ENCODE data around the gene MRRF. TPM values are rescaled to one million over a fixed set of nuclear protein-coding genes. Genes with fewer than 3 reads are reported as not detected.

The MRRF gene
- total and polyA plus RNA-seq, 2 of the 4 experiments (the other 2 are of a cell fraction) = 32.1 to 38.0 TPM

DNA sequence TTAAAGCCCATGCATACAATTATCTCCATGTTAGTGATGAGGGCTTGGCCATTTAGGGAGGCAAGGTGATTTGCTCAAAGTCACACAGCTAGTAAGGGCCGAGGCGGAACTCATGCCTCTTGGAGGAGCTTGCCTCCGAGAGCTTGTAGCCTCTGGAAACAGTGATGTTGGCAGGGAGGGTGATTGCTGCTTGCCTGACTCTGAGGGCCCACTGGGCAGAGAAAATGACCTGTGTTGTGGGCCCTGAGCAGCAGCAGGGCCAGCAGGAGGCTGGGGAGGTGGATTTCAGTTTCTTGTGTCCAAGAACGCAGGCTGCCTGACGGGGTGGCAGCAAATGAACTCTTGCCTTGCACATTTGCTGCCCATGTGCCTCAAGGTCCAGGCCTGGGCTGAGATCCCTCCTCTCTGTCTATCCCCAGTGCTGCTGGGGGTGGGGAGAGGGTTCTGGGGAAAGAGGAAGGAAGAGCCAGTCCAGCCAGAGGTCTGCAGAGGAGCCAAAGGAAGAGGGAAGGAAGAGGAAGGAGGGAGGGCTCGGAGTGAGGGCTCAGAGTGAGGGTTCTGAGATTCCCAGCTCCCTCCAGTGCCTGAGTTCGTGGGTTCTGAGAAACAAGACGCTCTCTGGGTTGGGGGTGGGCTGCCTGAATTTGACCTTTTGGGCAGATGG lies 90.0 kb downstream of the MRRF start:
- dilution Hi-C loops (cut with HindIII; ENCODE audit: low sequenced_read_pairs, unreplicated experiment) = no loop called here

More for the DNA sequence above, 90.0 kb downstream of the MRRF start:
- H4K91ac ChIP-seq (ENCODE audit: insufficient read depth, low read depth, low read length) = no peak overlapping the region
- H3K56ac ChIP-seq (ENCODE audit: extremely low read depth, insufficient read depth, low read length) = no peak overlapping the region
- H3K18ac ChIP-seq (ENCODE audit: low read depth, low read length) = no peak overlapping the region
- no peaks in the 10 kb centered on the region for H3K9me3 ChIP-seq (ENCODE audit: control insufficient read depth, insufficient read depth, low read length)
- no peak overlapping the region for H3K14ac ChIP-seq (replicated peaks; ENCODE audit: low read depth, low read length)
- H3K9ac ChIP-seq (ENCODE audit: low read depth, low read length) = no peak overlapping the region
- ATAC-seq (ENCODE audit: low read depth) = no peak
- CTCF ChIA-PET = interaction anchor here (1.4 kb wide), 1 partner anchor 99 kb away, joined by 4 read pairs; no protein-coding TSS in a partner anchor
- no peak overlapping the region for H4K5ac ChIP-seq (ENCODE audit: low read depth, low read length)
- peak overlapping the region; percentile 26; the same call in 1 of the 2 replicates for H3K4ac ChIP-seq (ENCODE audit: low read depth, low read length)
- peak overlapping the region; percentile 0; the same call in 1 of the 2 replicates for H2BK120ac ChIP-seq (ENCODE audit: low read depth, low read length)
- no TSS peak for BruUV-seq (replicated peaks)
- no peaks in the 10 kb centered on the region for H3K36me3 ChIP-seq (ENCODE audit: control insufficient read depth, insufficient read depth, low read length)
- H4K20me1 ChIP-seq (ENCODE audit: insufficient read depth, low read length) = no peaks in the 10 kb centered on the region
- H2BK5ac ChIP-seq (ENCODE audit: low read depth, low read length, poor library complexity, severe bottlenecking) = no peak overlapping the region
- no peak overlapping the region for H3K4me3 ChIP-seq (ENCODE audit: insufficient read depth, low read depth, low read length)
- H3K23ac ChIP-seq (ENCODE audit: low read depth, low read length) = no peak overlapping the region
- H2BK20ac ChIP-seq (ENCODE audit: low read depth, low read length) = no peak overlapping the region
- H3K79me1 ChIP-seq (ENCODE audit: low read depth in 1 of 2, low read length in 2 of 2) = no peaks in the 10 kb centered on the region
- intact Hi-C loops (cut with micrococcal nuclease) = no loop called here
- H3K27me3 ChIP-seq (ENCODE audit: control insufficient read depth, insufficient read depth, low read length) = no peaks in the 10 kb centered on the region
- POLR2A ChIA-PET (ENCODE audit: unreplicated experiment) = no interaction called here
- no peak overlapping the region for H3K4me2 ChIP-seq (ENCODE audit: low read depth, low read length)
- no peak overlapping the region for H2AFZ ChIP-seq (replicated peaks; ENCODE audit: low read length, poor library complexity)
- no peak overlapping the region; the same call in 2 of the 3 replicates for H2BK15ac ChIP-seq (ENCODE audit: low read depth, low read length)
- H2AK9ac ChIP-seq (replicated peaks; ENCODE audit: low read depth, low read length, poor library complexity) = no peak overlapping the region
- no peaks in the 10 kb centered on the region for H3K9me1 ChIP-seq (ENCODE audit: insufficient read depth, low read length)
- DNase-seq = no peak
- no peak overlapping the region for H4K8ac ChIP-seq (ENCODE audit: low read depth in 2 of 2, low read length in 2 of 2)
- H2AK5ac ChIP-seq (ENCODE audit: low read depth, low read length) = 0 out of 2 replicates have a peak overlapping the region, but pooled peaks have one; percentile 24
- 83% methylated on average over 2 of the region's 8 CpGs; no CpG with 5 or more reads in 1 of the 2 experiments for WGBS, 2 experiments (ENCODE audit: extremely low coverage in 2 of 2, insufficient read length in 1 of 2)
- TF ChIP-seq, protein P1, sequence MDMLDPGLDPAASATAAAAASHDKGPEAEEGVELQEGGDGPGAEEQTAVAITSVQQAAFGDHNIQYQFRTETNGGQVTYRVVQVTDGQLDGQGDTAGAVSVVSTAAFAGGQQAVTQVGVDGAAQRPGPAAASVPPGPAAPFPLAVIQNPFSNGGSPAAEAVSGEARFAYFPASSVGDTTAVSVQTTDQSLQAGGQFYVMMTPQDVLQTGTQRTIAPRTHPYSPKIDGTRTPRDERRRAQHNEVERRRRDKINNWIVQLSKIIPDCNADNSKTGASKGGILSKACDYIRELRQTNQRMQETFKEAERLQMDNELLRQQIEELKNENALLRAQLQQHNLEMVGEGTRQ (IDR thresholded peaks at IDR 0.05; ENCODE audit: low read depth, low read length) = no peak
- TF ChIP-seq BHLHE40 (IDR thresholded peaks at IDR 0.05; ENCODE audit: low read depth, low read length) (no peak), MXI1 (IDR thresholded peaks at IDR 0.05; ENCODE audit: borderline replicate concordance, low read depth, low read length) (no peak), MAFK (IDR thresholded peaks at IDR 0.05; ENCODE audit: low read depth, low read length) (no peak), NFE2L2 (IDR thresholded peaks at IDR 0.05; ENCODE audit: low read depth, low read length) (no peak), MAZ (IDR thresholded peaks at IDR 0.05; ENCODE audit: borderline replicate concordance, low read depth, low read length) (no peak), RCOR1 (IDR thresholded peaks at IDR 0.05; ENCODE audit: insufficient replicate concordance, low read length) (no peak), RFX5 (IDR thresholded peaks at IDR 0.05; ENCODE audit: low read depth, low read length) (no peak), POLR2A (IDR thresholded peaks at IDR 0.05; ENCODE audit: low read depth, low read length) (no peak), CEBPB (IDR thresholded peaks at IDR 0.05; ENCODE audit: low read depth, low read length) (no peak), CHD1 (IDR thresholded peaks at IDR 0.05; ENCODE audit: low read depth, low read length) (no peak), RAD21 (IDR thresholded peaks at IDR 0.05; ENCODE audit: low read length) (no peak), FOS (IDR thresholded peaks at IDR 0.05; ENCODE audit: low read depth, low read length) (no peak)
- TF ChIP-seq, protein P2, sequence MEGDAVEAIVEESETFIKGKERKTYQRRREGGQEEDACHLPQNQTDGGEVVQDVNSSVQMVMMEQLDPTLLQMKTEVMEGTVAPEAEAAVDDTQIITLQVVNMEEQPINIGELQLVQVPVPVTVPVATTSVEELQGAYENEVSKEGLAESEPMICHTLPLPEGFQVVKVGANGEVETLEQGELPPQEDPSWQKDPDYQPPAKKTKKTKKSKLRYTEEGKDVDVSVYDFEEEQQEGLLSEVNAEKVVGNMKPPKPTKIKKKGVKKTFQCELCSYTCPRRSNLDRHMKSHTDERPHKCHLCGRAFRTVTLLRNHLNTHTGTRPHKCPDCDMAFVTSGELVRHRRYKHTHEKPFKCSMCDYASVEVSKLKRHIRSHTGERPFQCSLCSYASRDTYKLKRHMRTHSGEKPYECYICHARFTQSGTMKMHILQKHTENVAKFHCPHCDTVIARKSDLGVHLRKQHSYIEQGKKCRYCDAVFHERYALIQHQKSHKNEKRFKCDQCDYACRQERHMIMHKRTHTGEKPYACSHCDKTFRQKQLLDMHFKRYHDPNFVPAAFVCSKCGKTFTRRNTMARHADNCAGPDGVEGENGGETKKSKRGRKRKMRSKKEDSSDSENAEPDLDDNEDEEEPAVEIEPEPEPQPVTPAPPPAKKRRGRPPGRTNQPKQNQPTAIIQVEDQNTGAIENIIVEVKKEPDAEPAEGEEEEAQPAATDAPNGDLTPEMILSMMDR (conservative IDR thresholded peaks at IDR 0.05; ENCODE audit: low read depth, low read length) = no peak
- TF ChIP-seq, protein P3, sequence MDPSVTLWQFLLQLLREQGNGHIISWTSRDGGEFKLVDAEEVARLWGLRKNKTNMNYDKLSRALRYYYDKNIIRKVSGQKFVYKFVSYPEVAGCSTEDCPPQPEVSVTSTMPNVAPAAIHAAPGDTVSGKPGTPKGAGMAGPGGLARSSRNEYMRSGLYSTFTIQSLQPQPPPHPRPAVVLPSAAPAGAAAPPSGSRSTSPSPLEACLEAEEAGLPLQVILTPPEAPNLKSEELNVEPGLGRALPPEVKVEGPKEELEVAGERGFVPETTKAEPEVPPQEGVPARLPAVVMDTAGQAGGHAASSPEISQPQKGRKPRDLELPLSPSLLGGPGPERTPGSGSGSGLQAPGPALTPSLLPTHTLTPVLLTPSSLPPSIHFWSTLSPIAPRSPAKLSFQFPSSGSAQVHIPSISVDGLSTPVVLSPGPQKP (IDR thresholded peaks at IDR 0.05; ENCODE audit: borderline replicate concordance, low read depth, low read length) = no peak
- no peak overlapping the region for H3K27ac ChIP-seq (ENCODE audit: insufficient read depth, low read length)
- H3K4me1 ChIP-seq (ENCODE audit: control insufficient read depth, insufficient read depth, low read length) = no peaks in the 10 kb centered on the region
- in situ Hi-C loops (cut with MboI; ENCODE audit: low sequenced_read_pairs) = loop anchor here (5.0 to 10.0 kb wide), 3 partner anchors 98 to 260 kb away; partner anchors contain the start of gene TTLL11

All from IMR-90 (cell line).